Measurements from ENCODE around the gene TCF12.

The TCF12 gene

DNA sequence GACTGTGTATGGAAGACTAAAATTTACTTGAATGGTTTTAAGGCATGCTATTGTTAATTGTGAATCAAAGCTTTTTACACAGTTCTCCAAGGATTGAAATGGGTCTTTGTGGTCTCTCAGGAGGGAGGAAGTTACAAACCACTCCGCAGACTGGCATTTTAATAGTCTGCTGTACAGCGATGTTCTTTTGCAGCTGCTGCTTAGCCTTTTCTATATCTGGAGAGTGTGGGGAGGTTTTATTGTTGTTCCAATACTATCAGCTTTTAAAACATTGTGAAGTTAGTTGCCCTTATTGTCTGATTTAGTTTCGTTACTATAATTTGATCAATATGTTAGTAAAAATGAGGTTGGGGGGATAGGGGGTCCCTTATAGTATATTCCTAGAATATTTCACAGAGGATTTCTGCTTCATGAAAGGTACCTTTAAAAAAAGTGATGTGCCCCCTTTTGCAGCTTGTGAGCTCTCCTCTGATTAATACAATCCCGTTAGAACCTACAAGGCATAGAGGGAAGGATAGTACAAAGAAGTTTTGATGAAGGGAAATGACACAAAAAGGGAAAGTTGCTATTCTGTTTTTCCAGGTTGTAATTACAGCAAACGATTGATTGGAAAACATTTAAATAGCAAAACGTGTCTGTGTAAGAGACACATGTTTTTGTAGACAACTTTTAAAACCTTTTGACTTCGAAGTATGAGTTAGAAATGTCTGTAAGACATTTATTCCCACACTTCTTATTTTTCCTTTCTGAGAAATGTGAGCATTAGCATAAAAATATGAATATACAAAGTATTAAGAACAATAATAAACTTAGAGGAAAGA, 299.5 kb downstream of the TCF12 start:
- DNase-seq (ENCODE audit: low spot score) = no peak

DNA sequence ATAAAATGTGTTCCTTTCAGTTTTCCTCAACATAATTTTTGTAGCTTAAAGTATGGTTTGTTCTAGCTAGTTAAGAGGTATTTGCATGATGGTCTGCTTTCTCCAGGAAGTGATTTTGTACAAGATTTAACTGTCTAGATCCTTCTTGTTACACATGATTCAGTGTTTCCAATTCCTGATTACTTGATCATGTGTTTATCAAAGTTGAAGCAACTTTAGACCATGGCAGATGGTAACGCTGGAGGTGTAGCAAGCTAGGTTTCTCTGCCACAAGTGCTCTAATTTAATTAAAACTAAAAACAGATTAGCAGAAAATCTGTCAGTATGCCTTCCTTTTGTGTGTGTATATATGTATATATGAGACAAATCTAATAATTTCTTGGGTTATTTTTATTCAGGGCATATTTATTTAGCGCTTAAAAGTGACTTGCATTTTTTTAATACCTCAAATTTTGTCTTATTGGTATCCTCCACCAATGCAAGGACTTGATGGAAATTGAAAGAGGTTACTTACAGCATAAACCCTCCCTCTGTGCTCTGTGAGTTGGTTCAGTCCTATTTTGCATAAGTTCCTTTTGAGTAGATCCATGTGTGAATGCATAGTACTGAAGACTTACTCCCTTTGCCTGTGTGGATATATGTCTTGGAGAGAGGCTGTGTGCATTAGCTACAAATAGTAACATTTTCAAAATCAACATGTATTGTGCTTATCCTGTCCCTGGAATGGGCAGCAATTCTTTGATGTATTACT, 300.6 kb downstream of the TCF12 start:
- no peak for DNase-seq (ENCODE audit: low spot score)

DNA sequence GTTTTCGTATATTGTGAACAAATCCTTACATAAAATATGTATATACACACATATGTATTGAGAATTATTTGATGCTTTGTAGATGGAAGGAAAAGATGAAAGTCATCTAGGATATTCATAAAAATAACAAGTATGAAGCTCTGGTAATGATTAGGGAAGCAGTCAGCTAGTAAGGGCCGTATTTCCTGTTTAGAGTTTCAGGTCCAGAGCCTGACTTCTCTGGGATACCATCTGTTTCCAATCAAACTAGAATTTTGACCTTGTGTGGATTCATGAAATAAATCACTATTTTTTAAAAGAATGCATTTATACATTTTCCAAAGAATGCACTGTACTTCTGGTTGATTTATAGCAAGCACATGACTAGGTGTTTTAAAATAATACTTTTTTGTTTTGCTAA, 301.8 kb downstream of the TCF12 start:
- no peak for DNase-seq (ENCODE audit: low spot score)

DNA sequence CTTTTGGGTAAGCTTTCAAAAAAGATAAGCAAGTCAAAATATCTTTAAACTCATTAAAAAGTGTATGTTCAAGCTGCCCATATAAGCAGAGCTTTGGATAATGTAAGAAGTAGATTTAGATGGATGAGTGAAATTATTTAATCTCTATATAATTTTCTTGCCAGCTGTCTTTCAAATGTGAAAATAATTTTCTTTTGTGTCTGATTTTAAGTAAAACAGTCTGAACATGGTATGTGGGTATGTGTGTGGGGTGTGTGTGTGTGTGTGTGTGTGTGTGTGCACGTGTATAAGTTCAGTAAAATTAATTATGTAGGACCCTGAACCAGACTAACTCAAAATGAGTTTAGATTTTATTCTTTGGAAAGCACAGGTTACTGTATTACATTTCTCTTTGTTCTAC, 302.7 kb downstream of the TCF12 start:
- no peak for DNase-seq (ENCODE audit: low spot score)

GRCh38 chr15:57223345-57223744, 304.9 kb downstream of the TCF12 start:
- no peak for DNase-seq (ENCODE audit: low spot score)

GRCh38 chr15:57223887-57224286, 305.4 kb downstream of the TCF12 start:
- no peak for DNase-seq (ENCODE audit: low spot score)

DNA sequence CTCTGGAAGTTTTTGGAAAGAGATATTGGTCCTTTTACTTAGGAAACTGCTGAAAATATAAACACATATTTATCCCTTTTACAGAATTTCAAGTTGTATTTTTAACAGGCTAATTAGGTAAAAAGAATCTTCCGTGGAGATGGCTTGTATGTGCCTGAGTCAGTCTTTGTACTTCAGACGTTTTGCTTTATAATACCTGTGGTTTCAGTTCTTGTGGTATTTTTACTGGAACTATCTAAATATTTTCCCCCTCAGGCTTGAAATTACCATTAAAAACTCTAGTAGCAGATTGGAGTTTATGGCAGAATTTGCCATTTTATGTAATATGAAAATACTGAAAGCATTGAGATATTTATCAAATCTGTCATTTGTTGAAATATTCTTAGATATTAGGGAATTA, 306.2 kb downstream of the TCF12 start:
- no peak for DNase-seq (ENCODE audit: low spot score)

- no peak for DNase-seq (ENCODE audit: low spot score)
These were observed 308.7 kb downstream of the TCF12 start for GRCh38 chr15:57227166-57227565.

DNA sequence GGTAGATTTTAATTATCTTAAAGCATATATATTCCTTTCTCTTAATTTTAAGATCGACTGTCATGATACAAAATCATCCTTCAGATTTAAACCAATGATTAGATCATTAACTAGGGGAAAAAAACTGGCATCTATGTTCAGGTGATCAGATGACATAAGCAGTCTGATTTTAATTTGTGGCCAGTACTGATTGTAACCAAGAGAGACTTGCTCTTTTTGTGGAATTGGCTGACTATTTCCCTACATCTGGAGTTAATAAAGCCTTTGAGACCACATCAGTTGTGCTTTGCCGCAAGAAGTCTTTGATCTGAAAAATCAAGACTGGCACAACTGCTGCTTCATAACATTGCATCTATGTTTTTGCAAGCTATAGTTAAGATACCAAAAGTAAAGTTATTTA, 309.5 kb downstream of the TCF12 start:
- no peak for DNase-seq (ENCODE audit: low spot score)

GRCh38 chr15:57228395-57228794, 310.0 kb downstream of the TCF12 start:
- DNase-seq (ENCODE audit: low spot score) = no peak

GRCh38 chr15:57229051-57229450, 310.6 kb downstream of the TCF12 start:
- DNase-seq (ENCODE audit: low spot score) = no peak

DNA sequence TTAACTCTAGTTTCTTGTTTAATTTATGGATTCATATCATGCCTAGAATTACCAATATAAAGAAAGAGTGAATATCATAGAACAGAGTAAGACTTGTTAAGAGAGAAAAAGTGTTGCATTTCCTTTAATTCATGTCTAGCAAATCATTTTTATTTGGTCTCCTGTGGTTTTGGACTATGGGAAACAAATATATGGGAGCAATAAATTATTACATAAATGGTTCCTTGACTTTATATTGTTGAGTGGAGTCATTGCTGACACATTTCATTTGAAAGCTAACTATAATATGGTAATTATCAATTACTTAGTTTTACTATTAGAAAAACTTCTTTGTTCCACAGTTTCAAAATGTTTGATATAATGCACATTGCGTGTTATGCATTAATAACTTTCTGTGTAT, 313.1 kb downstream of the TCF12 start:
- no peak for DNase-seq (ENCODE audit: low spot score)

- DNase-seq (ENCODE audit: low spot score) = no peak
These were observed 315.7 kb downstream of the TCF12 start for GRCh38 chr15:57234156-57234555.

- DNase-seq (ENCODE audit: low spot score) = no peak
These were observed 316.7 kb downstream of the TCF12 start for GRCh38 chr15:57235186-57235585.

DNA sequence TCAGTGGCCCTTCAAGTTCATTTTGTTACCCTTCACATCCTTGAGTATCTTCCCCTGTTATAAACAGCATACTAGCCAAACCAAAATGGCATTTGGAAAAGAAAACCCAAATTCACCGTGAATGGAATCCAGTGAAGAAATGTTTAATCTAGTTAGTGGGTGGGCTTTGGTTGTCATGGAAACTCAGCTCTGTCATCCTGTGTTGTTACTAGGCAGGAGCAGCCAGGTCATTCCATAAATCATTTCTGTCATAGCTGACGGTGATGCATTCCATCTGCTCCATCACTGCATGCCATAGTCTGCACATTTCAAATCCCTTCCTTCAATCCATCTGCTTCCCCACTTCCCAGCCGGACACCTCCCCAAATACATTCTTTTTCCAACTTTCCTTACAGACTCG, 317.4 kb downstream of the TCF12 start:
- DNase-seq (ENCODE audit: low spot score) = peak; percentile 56

GRCh38 chr15:57236561-57237300, 318.3 kb downstream of the TCF12 start:
- DNase-seq (ENCODE audit: low spot score) = no peak

- no peak for DNase-seq (ENCODE audit: low spot score)
These were observed 318.8 kb downstream of the TCF12 start for GRCh38 chr15:57237301-57237642.

DNA sequence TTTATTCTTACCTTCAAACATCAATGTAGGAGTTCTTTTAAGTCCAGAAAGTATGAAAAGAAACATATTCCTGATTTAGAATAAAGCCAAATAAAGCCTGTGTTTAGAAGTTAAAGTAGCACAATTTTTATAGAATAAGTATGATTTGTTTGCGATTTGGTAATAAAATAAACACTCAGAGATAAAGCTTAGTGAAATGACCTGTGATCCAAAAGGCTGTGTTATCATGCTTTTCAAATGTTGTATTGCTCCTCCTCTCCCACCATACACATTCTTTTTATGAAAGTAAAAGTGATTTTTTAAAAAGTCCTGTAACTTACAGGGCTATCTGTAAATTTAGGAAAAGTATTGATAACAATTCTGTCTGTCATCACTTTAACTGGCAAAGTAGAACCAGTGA, 319.2 kb downstream of the TCF12 start:
- no peak for DNase-seq (ENCODE audit: low spot score)

DNA sequence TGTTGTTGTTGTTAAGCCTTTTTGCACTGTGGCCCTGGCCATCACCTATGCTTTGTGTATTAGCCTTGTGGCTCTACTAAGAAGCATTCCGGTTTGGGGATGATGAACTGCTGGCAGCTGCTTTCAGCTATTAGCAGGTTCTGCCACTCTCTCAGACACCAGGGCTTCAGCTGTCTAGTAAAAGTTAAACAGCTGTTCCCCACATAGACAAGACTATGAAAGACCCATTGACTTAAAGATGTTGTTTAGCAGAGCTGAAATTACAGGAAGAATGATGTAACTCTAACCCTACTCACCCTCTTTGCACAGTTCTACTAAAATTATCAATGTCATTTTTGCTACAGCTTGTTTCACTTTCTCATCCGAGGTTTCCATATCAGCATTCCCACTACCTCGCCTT, 326.7 kb downstream of the TCF12 start:
- no peak for DNase-seq (ENCODE audit: low spot score)

DNA sequence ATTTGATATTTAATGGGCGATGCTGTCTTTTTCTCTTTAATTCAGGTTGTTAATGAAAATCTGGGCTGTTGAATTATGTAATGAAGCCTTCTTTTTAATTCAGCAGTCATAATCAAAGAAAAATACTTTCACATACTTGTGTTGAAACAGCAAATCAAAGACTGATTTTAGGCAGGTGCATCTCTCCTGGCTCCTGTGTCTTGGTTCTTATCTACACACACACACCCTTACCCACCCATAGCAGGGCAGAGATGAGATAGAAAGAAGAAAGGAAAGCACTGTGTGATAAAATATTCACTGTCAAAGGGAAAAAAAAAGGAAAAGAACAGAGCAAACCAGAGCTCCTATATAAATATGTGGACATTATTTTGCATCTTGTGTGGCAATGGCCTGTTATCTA, 327.3 kb downstream of the TCF12 start:
- no peak for DNase-seq (ENCODE audit: low spot score)

- no peak for DNase-seq (ENCODE audit: low spot score)
These were observed 329.6 kb downstream of the TCF12 start for GRCh38 chr15:57248074-57248473.

DNA sequence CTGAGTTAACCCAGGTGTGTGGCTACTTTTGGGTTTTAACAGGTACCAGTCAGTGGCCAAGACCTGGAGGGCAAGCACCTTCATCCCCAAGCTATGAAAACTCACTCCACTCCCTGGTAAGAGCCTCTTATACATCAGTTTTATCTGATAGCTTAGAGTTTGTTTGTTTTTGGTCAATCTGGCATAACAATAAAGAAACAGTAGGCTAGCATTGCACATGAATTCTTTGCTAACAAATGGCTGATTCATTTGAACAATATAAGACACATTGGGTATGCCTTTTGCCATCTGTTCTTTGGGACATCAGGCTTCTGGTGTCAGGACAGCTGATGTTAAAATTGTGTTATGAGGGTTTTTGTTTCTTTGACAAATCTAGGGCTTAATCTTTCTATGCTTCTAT, 332.9 kb downstream of the TCF12 start:
- DNase-seq (ENCODE audit: low spot score) = no peak

DNA sequence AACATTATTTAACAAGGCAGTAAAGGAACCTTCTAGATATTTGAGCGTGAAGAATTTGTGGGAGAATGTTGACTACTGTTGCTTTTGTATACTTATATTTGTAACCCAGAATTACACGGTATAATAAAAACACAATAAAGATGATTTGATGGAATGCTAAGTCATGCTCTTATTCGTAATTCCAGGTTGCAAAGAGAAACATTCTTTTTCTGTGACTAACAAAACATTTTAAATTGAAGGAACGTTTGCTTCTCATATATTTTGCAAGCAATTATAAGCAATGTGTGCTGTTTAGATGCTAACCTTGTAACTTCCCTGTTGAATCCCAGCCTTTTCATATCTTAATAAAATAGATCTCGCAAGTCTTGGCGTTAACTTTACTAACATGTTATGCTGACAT, 333.5 kb downstream of the TCF12 start:
- no peak for DNase-seq (ENCODE audit: low spot score)
